Middle frontal gyrus (tissue), 1 donor: ENCODE data around the gene LRP2.

Experiments used
- DNase-seq: peaks from one replicate; pipeline ENCODE4 v3.0.0-alpha.2; 2015; ENCODE audit warnings: low spot score; ENCODE audit errors: extremely low spot score

The LRP2 gene

DNA sequence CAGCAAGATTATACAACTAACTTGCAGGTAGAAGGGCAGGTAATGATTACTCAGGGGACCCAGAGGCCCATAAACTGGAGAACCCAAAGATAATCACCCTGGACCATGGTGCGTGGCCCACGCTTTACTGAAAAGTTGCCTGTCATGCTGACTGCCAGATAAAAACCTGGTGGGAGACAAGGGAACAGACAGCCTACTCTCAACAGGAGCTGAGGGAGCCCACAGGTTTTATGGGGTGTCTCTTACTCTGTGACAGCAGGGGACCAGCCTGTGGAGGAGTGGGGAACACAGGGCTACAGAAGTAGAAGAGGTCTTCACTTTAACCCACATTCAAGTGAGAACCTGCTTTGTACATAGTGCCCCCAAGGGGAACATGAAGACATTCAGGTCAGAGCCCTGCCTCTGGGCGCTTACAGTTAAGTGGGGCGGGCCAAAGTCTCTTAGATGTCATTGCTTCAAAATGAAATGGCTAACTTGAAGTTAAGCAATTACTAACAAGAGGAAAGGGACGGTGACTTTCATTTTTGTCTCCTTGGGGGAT, 232.6 kb downstream of the LRP2 start:
- no peak for DNase-seq

DNA sequence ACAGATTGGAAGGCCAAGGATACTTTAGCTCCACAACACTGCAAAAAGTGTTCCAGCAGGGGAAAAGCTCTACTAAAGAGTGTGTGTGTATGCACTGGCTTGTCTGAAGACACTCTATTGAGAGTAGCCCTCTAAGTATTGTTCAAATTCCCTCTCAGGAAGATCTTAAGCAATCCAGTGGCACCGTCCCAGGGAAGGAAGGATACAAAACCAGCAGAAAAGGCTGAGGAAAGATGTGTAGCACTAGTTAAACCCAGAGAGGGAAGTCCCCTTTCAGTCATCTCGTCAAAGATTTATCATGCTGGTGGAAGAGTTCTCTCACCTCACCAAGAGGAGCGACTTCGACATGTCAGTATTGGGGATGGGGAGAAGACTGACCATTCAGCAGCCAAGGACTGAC, 242.5 kb downstream of the LRP2 start:
- no peak for DNase-seq

DNA sequence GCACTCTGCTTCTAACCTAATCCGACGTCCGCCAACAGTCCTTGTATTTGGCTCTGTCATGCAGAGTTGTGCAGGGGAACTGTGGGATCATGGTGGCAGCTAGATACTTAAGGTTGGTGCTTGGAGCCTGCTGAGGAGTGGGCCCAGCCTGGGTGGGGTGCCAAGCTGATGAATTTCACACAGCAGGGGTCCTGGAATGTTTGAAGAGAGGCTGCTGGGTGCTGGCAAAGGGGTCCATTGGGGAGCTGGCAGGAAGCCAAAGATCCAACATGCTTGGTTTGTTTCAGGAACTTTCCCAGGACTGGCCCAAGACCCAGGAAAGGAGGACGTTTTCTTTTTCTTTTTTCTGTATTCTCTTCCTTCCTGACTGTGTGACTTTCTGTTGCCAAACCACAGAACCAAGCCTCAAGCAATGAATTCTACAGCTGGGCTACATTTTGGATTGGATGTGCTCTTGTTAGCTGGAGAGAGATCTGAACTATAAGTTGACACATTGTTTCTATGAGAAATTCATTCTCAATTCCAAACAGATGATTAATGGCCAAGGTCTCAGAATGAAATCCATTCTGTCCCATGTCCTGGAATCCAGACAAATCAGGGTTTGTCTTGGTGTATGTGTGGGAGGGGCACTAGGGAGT, 243.1 kb downstream of the LRP2 start:
- no peak for DNase-seq

DNA sequence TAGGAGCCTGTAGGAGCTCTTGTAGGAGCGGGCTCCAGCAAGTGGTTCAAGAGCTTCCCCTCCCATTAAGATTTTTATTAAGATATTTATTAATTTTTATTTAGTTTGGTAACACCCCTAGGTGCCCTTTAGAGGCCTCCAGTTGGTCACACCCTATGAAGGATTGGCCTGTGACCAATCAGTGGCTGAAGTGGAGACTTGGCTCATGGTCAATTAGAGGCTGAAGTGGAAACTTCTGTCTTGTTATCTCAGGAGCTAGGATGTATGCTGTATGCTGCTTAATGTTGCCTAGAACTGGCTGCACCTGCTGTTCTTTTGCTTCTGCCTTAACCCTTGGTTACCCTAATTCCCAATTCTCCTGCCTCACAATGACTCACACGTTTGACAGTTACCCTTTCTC, 244.3 kb downstream of the LRP2 start:
- DNase-seq: no peak

- DNase-seq: no peak
These were observed 245.3 kb downstream of the LRP2 start for GRCh38 chr2:169116993-169117392.

DNA sequence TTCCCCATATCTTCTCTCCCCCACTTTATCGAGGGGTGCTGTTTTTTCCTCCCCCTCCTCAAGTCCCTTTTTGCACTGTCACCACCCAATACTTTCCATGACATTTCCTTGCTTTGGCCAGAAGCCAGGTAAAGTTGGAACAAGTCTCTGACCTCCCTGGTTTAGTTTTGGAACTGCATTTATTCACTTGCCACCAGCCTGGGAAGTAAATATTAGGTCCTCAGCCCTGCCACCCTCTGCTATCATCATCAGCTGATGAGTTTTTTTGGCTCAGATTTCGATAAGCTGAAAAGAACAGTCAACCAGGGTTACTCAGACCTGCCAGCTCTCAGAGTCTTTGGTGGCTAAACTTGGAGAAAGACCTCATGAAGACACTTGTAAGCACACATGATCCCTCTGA, 246.0 kb downstream of the LRP2 start:
- DNase-seq: no peak

DNA sequence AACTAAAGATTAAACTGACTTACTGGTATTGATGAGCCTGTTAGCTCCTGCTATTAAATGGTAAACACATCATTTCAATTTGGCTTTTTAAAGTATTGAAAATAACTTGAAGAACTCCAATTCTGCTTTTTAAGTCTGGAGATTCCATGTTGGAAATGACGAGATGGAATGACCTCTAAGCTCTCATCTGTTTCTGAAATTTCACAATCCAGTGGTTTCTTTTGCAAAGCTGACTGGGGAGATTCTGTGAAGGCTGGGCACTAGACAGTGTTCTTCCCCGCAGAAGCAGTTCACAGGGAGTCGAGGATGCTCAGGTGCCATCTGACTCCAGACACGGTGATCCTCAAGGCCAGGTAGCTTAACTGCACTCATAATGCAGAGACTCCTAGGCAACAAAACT, 248.3 kb downstream of the LRP2 start:
- DNase-seq: no peak

DNA sequence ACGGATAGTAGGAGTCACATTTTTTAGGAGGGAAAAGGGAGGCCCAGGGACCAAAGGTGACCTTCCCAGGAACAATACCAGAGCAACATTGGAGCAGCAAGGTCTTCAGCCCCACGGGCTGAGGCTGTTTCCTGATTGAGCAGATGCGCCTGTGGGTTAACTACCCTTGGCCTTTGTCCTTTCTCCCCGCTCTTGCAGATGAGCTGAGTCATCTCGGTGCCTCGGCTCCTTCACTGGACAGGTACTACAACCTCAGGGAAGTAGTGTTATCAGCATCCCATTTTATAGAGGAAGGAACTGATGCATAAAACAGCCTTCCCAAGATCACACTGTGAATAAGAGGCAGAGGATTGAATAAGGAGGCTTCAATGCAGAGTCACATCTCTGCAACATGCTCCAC, 249.5 kb downstream of the LRP2 start:
- no peak for DNase-seq

GRCh38 chr2:169110916-169111315, 251.4 kb downstream of the LRP2 start:
- DNase-seq: no peak

- no peak for DNase-seq
These were observed 251.9 kb downstream of the LRP2 start for GRCh38 chr2:169110419-169110818.

DNA sequence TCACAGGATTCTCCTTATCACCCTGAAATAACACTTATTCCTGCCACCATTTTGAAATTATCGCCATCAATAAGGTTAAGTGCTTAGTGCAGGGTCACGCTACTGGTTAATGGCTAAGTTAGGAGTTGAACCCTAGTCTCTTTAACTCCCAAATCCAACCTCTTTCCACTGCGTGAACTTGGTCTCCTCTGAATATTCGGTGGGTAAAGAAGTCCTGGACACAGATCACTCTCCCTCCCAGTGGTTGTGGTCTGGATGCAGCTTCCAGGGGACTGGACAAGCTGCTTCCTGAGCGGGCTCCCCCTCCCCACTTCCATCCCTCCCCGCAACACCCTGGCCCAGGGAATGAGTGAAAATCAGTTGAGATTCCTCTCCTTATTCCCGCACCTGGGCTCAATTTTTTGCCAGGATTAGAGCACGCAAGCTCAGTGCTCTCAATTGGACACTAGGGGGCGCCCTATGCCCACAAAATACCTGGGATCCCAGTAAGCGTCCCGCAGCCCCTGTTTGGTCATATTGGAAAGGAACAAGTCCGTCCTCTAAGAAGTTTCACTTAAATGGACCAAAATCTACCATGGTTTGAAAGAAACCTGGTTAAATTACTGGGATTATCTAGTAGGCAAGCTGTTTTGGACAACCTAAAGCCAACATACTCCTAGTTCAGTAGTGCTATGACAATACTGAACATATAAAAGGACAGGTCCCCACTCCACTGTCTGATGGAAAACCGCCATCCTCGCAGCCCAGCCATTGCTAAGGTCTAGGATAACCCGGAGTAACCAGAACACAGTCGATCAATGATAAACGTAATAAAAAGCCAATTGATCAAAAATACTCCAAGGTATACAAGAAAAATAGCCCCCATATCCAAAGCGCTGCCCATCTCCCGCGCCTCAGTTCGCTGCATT, 252.6 kb downstream of the LRP2 start:
- peak; percentile 56 for DNase-seq

- no peak for DNase-seq
These were observed 254.0 kb downstream of the LRP2 start for GRCh38 chr2:169108099-169108884.

DNA sequence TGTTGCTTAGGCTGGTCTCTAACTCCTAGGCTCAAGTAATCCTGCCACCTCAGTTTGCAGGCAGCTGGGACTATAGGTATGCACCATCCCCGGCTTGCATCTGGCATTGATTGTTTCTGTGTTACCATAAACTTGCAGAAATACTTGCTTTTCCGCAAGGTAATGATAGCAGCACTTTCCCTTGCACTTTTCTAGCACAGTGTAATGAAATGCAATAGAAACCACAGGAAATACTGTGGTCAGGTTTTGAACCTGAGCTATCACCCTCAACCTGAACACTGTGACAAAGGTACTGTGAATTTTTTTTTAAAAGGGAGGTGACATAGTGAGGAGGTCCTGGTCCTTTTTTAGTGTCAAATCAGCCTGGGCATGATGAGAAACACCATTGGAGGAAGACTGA, 254.7 kb downstream of the LRP2 start:
- no peak for DNase-seq

DNA sequence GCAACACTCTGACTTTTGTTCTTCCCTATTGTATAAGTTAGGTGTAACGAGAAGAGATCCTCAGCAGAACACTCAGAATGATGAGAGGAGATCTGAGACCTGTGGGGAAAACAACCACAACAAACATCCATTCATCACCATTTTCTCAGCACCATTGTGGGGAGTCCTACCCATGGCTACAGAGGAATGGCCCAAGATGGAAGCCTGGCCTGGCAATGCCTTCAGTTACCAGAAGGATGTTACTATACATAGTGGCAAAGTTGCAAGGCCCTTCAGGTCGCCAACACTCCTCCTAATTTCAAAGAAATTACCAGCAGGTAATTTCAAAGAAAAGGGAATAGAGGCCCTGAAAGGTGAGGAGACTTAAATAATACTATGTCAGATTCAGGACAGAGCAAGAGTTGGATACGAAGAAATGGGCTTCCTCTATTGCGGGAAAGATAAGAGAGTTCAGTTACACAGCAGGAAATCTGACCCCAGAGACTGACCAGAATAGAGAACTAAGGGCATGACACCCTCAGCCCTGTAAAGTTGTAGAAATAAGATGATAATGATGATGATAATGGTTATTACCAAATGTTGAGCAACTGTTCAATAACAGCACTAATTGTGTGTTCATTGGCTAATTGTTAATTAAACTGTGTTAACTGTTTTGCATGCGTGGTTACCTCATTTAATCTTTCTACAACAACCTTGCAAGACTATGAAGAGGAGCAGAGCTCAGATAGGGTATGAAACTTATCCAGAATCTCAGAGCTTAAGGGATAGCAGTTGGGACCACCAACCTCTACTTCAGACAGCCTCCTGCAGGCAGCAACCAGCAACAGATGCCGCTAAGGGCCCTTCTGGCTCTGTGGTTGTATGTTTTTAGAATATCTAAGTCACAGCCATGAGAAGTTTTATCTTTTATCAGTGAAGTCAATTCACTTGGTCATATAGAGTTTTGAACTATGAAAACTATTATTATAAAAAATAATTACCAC, 255.5 kb downstream of the LRP2 start:
- no peak for DNase-seq

DNA sequence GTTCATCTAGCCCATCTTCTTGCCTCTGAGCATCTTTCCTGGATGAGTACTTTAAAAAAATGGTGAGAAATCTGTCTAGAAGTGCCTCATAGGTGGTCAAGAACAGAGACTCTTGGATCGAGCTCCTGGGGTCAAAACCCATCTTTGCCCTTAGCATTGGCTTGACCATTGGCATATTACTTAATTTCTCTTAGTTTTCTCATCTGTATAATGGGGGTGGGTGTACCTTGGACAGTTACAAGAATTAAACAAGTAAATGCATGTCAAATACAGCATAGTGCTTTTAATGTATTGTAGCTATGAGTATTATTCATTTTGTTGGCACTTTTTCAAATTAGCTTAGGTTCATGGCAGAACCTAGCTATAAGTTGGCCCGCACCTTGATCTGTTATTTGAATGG, 256.2 kb downstream of the LRP2 start:
- no peak for DNase-seq

DNA sequence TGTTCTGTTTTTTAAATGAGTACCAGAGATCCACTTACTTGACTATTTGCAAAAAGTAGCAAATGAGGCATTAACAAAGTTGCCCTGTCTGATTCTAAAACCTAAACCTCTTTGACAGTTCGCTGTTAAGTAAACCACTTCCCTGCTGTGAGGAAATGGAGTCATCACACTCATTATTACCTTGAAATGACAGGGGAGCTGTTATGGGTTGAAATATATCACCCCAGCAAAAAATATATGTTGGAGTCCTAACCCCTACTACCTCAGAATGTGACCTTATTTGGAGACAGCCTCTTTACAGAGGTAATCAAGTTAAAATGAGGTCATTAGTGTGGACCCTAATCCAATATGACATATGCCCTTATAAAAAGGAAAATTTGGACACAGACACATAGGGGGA, 256.9 kb downstream of the LRP2 start:
- no peak for DNase-seq

DNA sequence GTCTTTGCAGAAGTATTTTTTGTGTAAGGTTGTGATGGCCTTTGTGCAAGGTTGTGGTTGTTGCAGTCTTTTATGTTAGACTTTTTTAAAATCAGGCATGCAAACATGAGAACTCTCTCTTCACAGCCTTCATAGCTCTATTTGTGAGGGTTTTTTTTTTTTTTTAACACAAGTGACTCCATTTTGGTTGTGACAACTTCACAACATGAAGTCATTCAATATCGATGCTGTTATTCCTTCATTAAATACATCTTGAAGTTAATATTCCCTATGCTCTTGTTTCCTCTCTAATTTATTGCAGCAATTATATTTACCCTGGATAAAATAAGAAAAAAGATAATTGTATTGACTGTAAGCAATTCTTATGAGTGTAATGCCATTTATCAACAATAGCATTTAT, 257.5 kb downstream of the LRP2 start:
- DNase-seq: no peak

DNA sequence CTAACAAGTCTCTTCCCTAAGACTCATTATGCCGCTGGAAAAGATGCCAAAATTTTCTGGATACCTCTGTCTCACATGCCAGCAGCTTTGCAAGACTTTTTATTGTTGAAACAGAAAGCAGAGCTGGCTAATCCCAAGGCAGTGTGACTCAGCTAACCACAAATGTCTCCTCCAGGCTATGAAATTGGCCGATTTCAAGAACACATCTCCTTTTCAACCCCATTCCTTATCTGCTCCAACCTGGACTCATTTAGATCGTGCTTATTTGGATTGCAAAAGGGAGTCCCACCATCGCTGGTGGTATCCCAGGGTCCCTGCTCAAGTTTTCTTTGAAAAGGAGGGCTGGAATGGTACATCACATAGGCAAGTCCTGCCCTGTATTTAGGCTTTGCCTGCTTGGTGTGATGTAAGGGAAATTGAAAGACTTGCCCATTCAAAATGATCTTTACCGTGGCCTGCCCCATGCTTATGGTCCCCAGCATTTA, 266.7 kb downstream of the LRP2 start:
- no peak for DNase-seq

- no peak for DNase-seq
These were observed 267.7 kb downstream of the LRP2 start for GRCh38 chr2:169094676-169095075.

- no peak for DNase-seq
These were observed 268.8 kb downstream of the LRP2 start for GRCh38 chr2:169093535-169093934.
